Mesenchymal stem cell (in vitro differentiated cells and primary cell): ENCODE results near the gene MGME1.

ENCODE experiments used
- DNase-seq: peaks from one replicate; pipeline ENCODE4 v3.0.0-alpha.2; 2013
- H2AFZ ChIP-seq: one replicate; pipeline ENCODE4 v1.6.1; 2013; ENCODE audit warnings: low read depth, mild to moderate bottlenecking, control low read depth, inconsistent platforms, low read length, moderate library complexity
- H2AK5ac ChIP-seq: 2 replicates; pipeline ENCODE4 v1.6.1; 2013; ENCODE audit warnings: low read length, moderate library complexity, mild to moderate bottlenecking, inconsistent platforms; ENCODE audit not compliant: severe bottlenecking
- H2BK120ac ChIP-seq: one replicate; pipeline ENCODE4 v1.6.1; 2013; ENCODE audit warnings: low read depth, mild to moderate bottlenecking, inconsistent platforms, low read length, moderate library complexity
- H2BK12ac ChIP-seq, 2 experiments: one replicate each; pipeline ENCODE4 v1.6.1; 2013; ENCODE audit warnings: inconsistent platforms in 2 of 2, low read length in 2 of 2, mild to moderate bottlenecking in 2 of 2, moderate library complexity in 2 of 2, control low read depth in 1 of 2
- H2BK15ac ChIP-seq: one replicate; pipeline ENCODE4 v1.6.1; 2013; ENCODE audit warnings: mild to moderate bottlenecking, low read depth, inconsistent platforms; ENCODE audit not compliant: poor library complexity, severe bottlenecking
- H2BK5ac ChIP-seq: 2 replicates; pipeline ENCODE4 v1.6.1; 2013; ENCODE audit warnings: low read depth, mild to moderate bottlenecking, low read length, control low read depth, inconsistent platforms; ENCODE audit not compliant: poor library complexity, severe bottlenecking
- H3K14ac ChIP-seq, 2 experiments: one replicate each; pipeline ENCODE4 v1.6.1; 2013; ENCODE audit warnings: inconsistent platforms in 2 of 2, low read length in 2 of 2, control low read depth in 1 of 2, mild to moderate bottlenecking in 1 of 2, moderate library complexity in 1 of 2
- H3K18ac ChIP-seq, 2 experiments: one replicate each; pipeline ENCODE4 v1.6.1; 2013; ENCODE audit warnings: inconsistent platforms in 2 of 2, low read length in 2 of 2, control low read depth in 1 of 2, low read depth in 1 of 2, mild to moderate bottlenecking in 1 of 2
- H3K23ac ChIP-seq, 2 experiments: one replicate each; pipeline ENCODE4 v1.6.1; 2013; ENCODE audit warnings: inconsistent platforms in 2 of 2, low read length in 2 of 2, mild to moderate bottlenecking in 2 of 2, moderate library complexity in 2 of 2, control low read depth in 1 of 2
- H3K27ac ChIP-seq: 2 replicates; pipeline ENCODE4 v1.5.1; 2013; ENCODE audit warnings: mild to moderate bottlenecking, moderate library complexity, low read length, control low read depth, inconsistent platforms; ENCODE audit not compliant: poor library complexity, severe bottlenecking
- H3K27me3 ChIP-seq, 2 experiments: 2 replicates each; pipeline versions ENCODE4 v1.6.1 to v1.7.0; 2013; ENCODE audit warnings: low read length in 2 of 2, mild to moderate bottlenecking in 2 of 2, moderate library complexity in 2 of 2, control low read depth in 1 of 2, inconsistent platforms in 1 of 2; ENCODE audit not compliant: control insufficient read depth in 1 of 2, insufficient read depth in 1 of 2
- H3K36me3 ChIP-seq, 2 experiments: 2 replicates each; pipeline versions ENCODE4 v1.6.1 to v1.7.0; 2013; ENCODE audit warnings: low read length in 2 of 2, control low read depth in 1 of 2, inconsistent platforms in 1 of 2, low read depth in 1 of 2, mild to moderate bottlenecking in 1 of 2; ENCODE audit not compliant: insufficient read depth in 2 of 2, control insufficient read depth in 1 of 2
- H3K4ac ChIP-seq, 2 experiments: one replicate each; pipeline ENCODE4 v1.6.1; 2013; ENCODE audit warnings: inconsistent platforms in 2 of 2, low read length in 2 of 2, mild to moderate bottlenecking in 2 of 2, moderate library complexity in 2 of 2, control low read depth in 1 of 2, low read depth in 1 of 2
- H3K4me1 ChIP-seq: 2 replicates; pipeline ENCODE4 v1.6.1; 2013; ENCODE audit warnings: low read depth, low read length, control low read depth; ENCODE audit not compliant: control insufficient read depth, insufficient read depth
- H3K4me2 ChIP-seq: 2 replicates; pipeline ENCODE4 v1.6.1; 2013; ENCODE audit warnings: low read length, mild to moderate bottlenecking, inconsistent platforms; ENCODE audit not compliant: poor library complexity, severe bottlenecking
- H3K4me3 ChIP-seq, 2 experiments: 2 replicates each; pipeline versions ENCODE4 v1.5.1 to v1.7.0; 2013; ENCODE audit warnings: low read length in 2 of 2, mild to moderate bottlenecking in 2 of 2, control low read depth in 1 of 2, low read depth in 1 of 2; ENCODE audit not compliant: insufficient read depth in 1 of 2
- H3K79me1 ChIP-seq: replicated peaks from 2 replicates; pipeline ENCODE4 v1.6.1; 2013; ENCODE audit warnings: mild to moderate bottlenecking, control low read depth, low read length, inconsistent platforms; ENCODE audit not compliant: poor library complexity, severe bottlenecking
- H3K9ac ChIP-seq: 2 replicates; pipeline ENCODE4 v1.7.0; 2013; ENCODE audit warnings: mild to moderate bottlenecking, low read length, moderate library complexity
- H3K9me3 ChIP-seq: 2 replicates; pipeline ENCODE4 v1.7.0; 2013; ENCODE audit warnings: mild to moderate bottlenecking, low read length; ENCODE audit not compliant: control insufficient read depth
- H4K8ac ChIP-seq: one replicate; pipeline ENCODE4 v1.6.1; 2013; ENCODE audit warnings: inconsistent platforms, mild to moderate bottlenecking, low read length, moderate library complexity
- H4K91ac ChIP-seq: one replicate; pipeline ENCODE4 v1.6.1; 2013; ENCODE audit warnings: mild to moderate bottlenecking, low read length, inconsistent platforms
- WGBS: methylation state at CpG from one replicate; pipeline ENCODE4 v1.1.7; 2013; ENCODE audit warnings: mixed read lengths; 5-methylcytosine and 5-hydroxymethylcytosine counted together

Gene MGME1

GRCh38 chr20:17967521-17968365 is 1.1 kb upstream of the MGME1 start:
- Histone ChIP-seq H3K4me2 (peak overlapping the region; percentile 87), H3K14ac (peak overlapping the region; percentile 2 to 5), H2AK5ac (peak overlapping the region; percentile 59), H3K4ac (peak overlapping the region; percentile 89 to 99), H2BK12ac (peak overlapping the region in 1 of 2 experiments; percentile 8), H2BK15ac (peak overlapping the region; percentile 77), H3K9ac (peak overlapping the region; percentile 99), H4K8ac (peak overlapping the region; percentile 100), H3K18ac (peak overlapping the region; percentile 93 to 100), H2BK5ac (peak overlapping the region; percentile 12), H3K36me3 (peaks cover 4 to 7% of the 10 kb centered on the region in 2 experiments), H3K23ac (peak overlapping the region in 1 of 2 experiments; percentile 97), H3K4me1 (peaks cover 10% of the 10 kb centered on the region), H3K79me1 (no peaks in the 10 kb centered on the region), H3K9me3 (no peaks in the 10 kb centered on the region), H2AFZ (peak overlapping the region; percentile 3), H3K27ac (peak overlapping the region; percentile 63), H3K27me3 (no peaks in the 10 kb centered on the region), H2BK120ac (peak overlapping the region; percentile 98), H3K4me3 (peak overlapping the region; percentile 71 to 98), H4K91ac (peak overlapping the region; percentile 91)
- WGBS: under 1% methylated on average over 34 of the region's 41 CpGs
- peak; percentile 72 for DNase-seq

GRCh38 chr20:17969278-17969883 is 563 bp downstream of the MGME1 start:
- 0% methylated on average over 19 of the region's 28 CpGs for WGBS
- Histone ChIP-seq H3K79me1 (peaks cover 4% of the 10 kb centered on the region), H3K14ac (peak overlapping the region in 1 of 2 experiments; percentile 4), H2BK12ac (peak overlapping the region in 1 of 2 experiments; percentile 78), H2BK15ac (peak overlapping the region; percentile 73), H3K23ac (peak overlapping the region in 1 of 2 experiments; percentile 89), H3K27me3 (no peaks in the 10 kb centered on the region), H3K9me3 (no peaks in the 10 kb centered on the region), H3K4me1 (peaks cover 9% of the 10 kb centered on the region), H2BK5ac (peak overlapping the region; percentile 33), H4K8ac (peak overlapping the region; percentile 1), H3K9ac (peak overlapping the region; percentile 99), H3K36me3 (no peaks in the 10 kb centered on the region), H2BK120ac (peak overlapping the region; percentile 67), H4K91ac (peak overlapping the region; percentile 5), H3K18ac (peak overlapping the region; percentile 52 to 94), H2AK5ac (no peak overlapping the region), H3K4me2 (peak overlapping the region; percentile 97), H3K4ac (peak overlapping the region; percentile 36 to 94), H3K27ac (peak overlapping the region; percentile 77), H3K4me3 (peak overlapping the region; percentile 71 to 98), H2AFZ (peak overlapping the region; percentile 54)
- DNase-seq: peak; percentile 70

GRCh38 chr20:17969884-17970409 is 1.1 kb downstream of the MGME1 start:
- no peak overlapping the region for H2AK5ac ChIP-seq
- H3K23ac ChIP-seq: no peak overlapping the region
- H2BK15ac ChIP-seq: no peak overlapping the region
- peak overlapping the region; percentile 97 for H3K4me2 ChIP-seq
- H3K36me3 ChIP-seq: peaks cover 0 to 3% of the 10 kb centered on the region in 2 experiments
- no peak overlapping the region for H2BK12ac ChIP-seq
- H3K27me3 ChIP-seq: no peaks in the 10 kb centered on the region
- WGBS: 0% methylated on average over 7 of the region's 9 CpGs
- H2BK120ac ChIP-seq: peak overlapping the region; percentile 43
- H3K9me3 ChIP-seq: no peaks in the 10 kb centered on the region
- H3K9ac ChIP-seq: peak overlapping the region; percentile 99
- peak overlapping the region; percentile 77 for H3K27ac ChIP-seq
- peak overlapping the region; percentile 83 for H4K91ac ChIP-seq
- peaks cover 4% of the 10 kb centered on the region for H3K79me1 ChIP-seq
- H3K4me3 ChIP-seq: peak overlapping the region; percentile 35 to 98
- H3K18ac ChIP-seq: peak overlapping the region in 1 of 2 experiments; percentile 86
- H2AFZ ChIP-seq: no peak overlapping the region
- peak overlapping the region; percentile 75 for H4K8ac ChIP-seq
- H2BK5ac ChIP-seq: no peak overlapping the region
- H3K14ac ChIP-seq: no peak overlapping the region
- no peak for DNase-seq
- peaks cover 9% of the 10 kb centered on the region for H3K4me1 ChIP-seq
- peak overlapping the region in 1 of 2 experiments; percentile 3 for H3K4ac ChIP-seq
